RWPE2 (cell line): Measurements from ENCODE around the gene PPP1R1C.

Source experiments
- ATAC-seq: fragments of 200-7000 bp; cut with Tn5 transposase; 3 replicates; pipeline ENCODE4 v1.9.1; 2021; ENCODE audit warnings: low read depth
- DNase-seq: peaks from one replicate; pipeline ENCODE4 v3.0.0-alpha.2; 2020; ENCODE audit warnings: low spot score
- H3K27ac ChIP-seq: fragments of 450-650 bp; 2 replicates; pipeline ENCODE4 v1.5.1; 2017; ENCODE audit warnings: mild to moderate bottlenecking; ENCODE audit not compliant: poor library complexity, severe bottlenecking
- H3K27me3 ChIP-seq: fragments of 250-450 bp; sonication (Bioruptor Pico); 2 replicates; pipeline ENCODE4 v1.5.1; 2021; ENCODE audit warnings: mild to moderate bottlenecking, moderate library complexity; ENCODE audit not compliant: insufficient read depth, poor library complexity, severe bottlenecking
- H3K36me3 ChIP-seq: fragments of 250-450 bp; sonication (Bioruptor Pico); 2 replicates; pipeline ENCODE4 v1.5.1; 2020; ENCODE audit warnings: low read depth, mild to moderate bottlenecking, moderate library complexity
- H3K4me1 ChIP-seq: fragments of 250-450 bp; sonication (Bioruptor Pico); 2 replicates; pipeline ENCODE4 v1.5.1; 2021; ENCODE audit warnings: mild to moderate bottlenecking, moderate library complexity; ENCODE audit not compliant: insufficient read depth, poor library complexity, severe bottlenecking
- H3K4me3 ChIP-seq: fragments of 250-450 bp; sonication (Bioruptor Pico); 2 replicates; pipeline ENCODE4 v1.5.1; 2021; ENCODE audit warnings: mild to moderate bottlenecking, moderate library complexity; ENCODE audit not compliant: severe bottlenecking
- H3K9me3 ChIP-seq: fragments of 250-450 bp; sonication (Bioruptor Pico); 2 replicates; pipeline ENCODE4 v1.5.1; 2021; ENCODE audit warnings: mild to moderate bottlenecking, moderate library complexity; ENCODE audit not compliant: severe bottlenecking
- TF ChIP-seq, protein P1 (sequence below): fragments of 450-650 bp; IDR thresholded peaks from one replicate; pipeline ENCODE4 v1.5.1; 2017; ENCODE audit warnings: mild to moderate bottlenecking, moderate library complexity; ENCODE audit not compliant: poor library complexity, severe bottlenecking

The PPP1R1C gene

DNA sequence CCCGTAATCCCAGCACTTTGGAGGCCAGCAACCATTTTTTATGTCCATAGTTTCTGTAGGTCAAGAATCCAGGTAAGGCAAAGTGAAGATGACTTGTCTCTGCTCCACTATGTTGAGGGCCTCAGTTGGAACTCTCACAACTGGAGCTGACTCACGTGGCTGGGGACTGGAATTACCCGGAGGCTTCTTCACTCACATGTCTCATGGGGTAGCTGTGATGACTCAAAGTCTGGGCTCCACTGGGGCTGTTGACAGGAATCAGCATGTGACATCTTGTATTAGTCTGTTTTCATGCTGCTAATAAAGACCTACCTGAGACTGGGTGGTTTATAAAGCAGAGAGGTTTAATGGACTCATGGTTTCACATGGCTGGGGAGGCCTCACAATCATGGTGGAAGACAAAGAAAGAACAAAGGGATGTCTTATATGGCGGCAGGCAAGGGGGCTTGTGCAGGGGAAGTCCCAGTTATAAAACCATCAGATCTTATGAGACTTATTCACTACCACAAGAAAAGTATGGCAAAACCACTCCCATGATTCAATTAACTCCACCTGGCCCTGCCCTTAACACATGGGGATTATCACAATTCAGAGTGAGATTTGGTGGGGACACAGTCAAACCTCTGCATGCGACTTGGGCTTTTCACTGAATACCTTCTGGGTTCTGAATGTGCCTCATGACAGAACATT is 7.8 kb upstream of the PPP1R1C start:
- DNase-seq: peak; percentile 73
- TF ChIP-seq, protein P1, sequence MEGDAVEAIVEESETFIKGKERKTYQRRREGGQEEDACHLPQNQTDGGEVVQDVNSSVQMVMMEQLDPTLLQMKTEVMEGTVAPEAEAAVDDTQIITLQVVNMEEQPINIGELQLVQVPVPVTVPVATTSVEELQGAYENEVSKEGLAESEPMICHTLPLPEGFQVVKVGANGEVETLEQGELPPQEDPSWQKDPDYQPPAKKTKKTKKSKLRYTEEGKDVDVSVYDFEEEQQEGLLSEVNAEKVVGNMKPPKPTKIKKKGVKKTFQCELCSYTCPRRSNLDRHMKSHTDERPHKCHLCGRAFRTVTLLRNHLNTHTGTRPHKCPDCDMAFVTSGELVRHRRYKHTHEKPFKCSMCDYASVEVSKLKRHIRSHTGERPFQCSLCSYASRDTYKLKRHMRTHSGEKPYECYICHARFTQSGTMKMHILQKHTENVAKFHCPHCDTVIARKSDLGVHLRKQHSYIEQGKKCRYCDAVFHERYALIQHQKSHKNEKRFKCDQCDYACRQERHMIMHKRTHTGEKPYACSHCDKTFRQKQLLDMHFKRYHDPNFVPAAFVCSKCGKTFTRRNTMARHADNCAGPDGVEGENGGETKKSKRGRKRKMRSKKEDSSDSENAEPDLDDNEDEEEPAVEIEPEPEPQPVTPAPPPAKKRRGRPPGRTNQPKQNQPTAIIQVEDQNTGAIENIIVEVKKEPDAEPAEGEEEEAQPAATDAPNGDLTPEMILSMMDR: no peak

DNA sequence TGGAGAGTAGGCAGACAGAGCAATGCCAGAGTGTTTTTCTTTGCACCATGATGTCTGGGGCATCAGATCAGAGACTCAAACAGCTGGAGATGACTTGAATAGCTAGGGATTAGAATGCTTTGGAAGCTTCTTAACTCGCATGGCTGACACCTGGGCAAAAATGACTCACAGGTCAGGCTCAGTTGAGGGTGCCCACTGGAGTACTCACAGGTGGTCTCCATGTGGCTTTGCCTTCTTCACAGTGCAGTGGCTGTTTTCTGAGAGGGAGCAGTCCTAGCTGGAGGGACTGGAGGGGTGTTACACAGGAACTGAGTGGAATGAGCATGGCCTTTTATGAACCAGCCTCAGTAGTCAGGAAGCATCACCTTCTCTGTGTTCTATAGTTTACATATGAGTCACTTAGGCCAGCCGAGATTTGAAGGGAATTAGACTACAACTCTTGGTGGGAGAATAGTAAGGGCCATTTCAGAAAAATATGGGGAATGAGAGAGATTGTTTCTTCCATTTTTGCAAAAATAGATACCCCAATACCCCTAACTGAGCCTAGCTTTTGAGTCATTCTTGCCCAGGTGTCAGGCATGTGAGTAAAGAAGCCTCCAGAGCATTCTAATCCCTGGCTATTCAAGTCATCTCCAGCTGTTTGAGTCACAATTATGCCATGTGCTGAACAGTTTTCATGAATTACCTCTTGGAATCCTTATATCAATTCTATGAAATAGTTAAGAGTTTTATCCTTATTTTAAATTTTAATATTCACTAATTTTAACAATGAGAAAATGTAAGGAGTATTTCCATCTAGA is 7.1 kb upstream of the PPP1R1C start:
- H3K36me3 ChIP-seq: no peaks in the 10 kb centered on the region
- DNase-seq (no peak), ATAC-seq (peak; percentile 51)
- peaks cover 10% of the 10 kb centered on the region for H3K4me1 ChIP-seq
- H3K9me3 ChIP-seq: no peaks in the 10 kb centered on the region
- TF ChIP-seq, protein P1: no peak
- no peak overlapping the region for H3K4me3 ChIP-seq
- peak overlapping the region; percentile 41 for H3K27ac ChIP-seq
- H3K27me3 ChIP-seq: no peaks in the 10 kb centered on the region

More for the DNA sequence above, 7.8 kb upstream of the PPP1R1C start:
- no peaks in the 10 kb centered on the region for H3K27me3 ChIP-seq
- no peaks in the 10 kb centered on the region for H3K36me3 ChIP-seq
- H3K4me1 ChIP-seq: peaks cover 15% of the 10 kb centered on the region
- H3K4me3 ChIP-seq: no peak overlapping the region
- no peaks in the 10 kb centered on the region for H3K9me3 ChIP-seq
- peak; percentile 86 for ATAC-seq
- peak overlapping the region; percentile 41 for H3K27ac ChIP-seq

GRCh38 chr2:181984060-181984459 is 1.6 kb upstream of the PPP1R1C start:
- ATAC-seq (no peak), DNase-seq (no peak)
- no peak overlapping the region for H3K27ac ChIP-seq
- H3K36me3 ChIP-seq: no peaks in the 10 kb centered on the region
- no peaks in the 10 kb centered on the region for H3K4me1 ChIP-seq
- H3K27me3 ChIP-seq: no peaks in the 10 kb centered on the region
- TF ChIP-seq, protein P1: no peak
- no peaks in the 10 kb centered on the region for H3K9me3 ChIP-seq
- no peak overlapping the region for H3K4me3 ChIP-seq

DNA sequence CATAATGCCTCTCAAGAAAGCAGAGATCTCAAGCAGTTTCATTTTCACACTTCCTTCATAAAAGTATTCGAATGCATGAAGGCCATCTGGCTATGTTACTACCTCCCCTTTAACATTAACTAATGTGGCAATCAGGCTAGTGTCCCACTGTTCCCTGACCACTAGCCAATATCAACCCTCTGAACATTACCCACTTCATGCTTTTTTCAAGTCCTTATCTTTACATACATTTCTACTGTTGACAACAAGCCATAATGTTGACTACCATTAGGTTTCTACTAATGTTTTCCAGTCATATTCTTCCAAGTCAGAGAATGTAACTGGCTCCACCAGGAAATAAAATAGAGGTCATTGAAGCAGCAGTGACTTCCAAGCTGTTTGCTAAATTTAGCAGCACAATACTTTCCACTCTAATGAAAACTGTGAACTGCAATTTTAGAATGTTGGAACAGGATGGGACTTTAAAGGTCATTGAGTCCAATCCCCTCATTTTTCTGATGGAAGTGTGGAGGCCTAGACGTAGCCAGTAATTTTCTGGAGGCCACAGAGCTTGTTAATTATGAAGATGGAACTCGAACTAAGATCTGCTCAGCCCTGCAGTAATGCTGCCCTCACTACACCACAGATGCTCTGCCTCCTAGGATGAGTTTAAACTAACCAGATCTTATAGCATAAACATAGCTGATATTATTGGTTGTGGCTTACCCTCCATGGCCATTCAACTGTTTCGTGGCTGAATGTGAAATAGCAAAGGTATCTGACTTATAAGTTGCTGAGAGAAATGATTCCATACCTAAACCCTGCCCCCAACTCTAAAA is 630 bp upstream of the PPP1R1C start:
- no peak for DNase-seq
- TF ChIP-seq, protein P1: no peak
- H3K27me3 ChIP-seq: no peaks in the 10 kb centered on the region

More for the DNA sequence above, 630 bp upstream of the PPP1R1C start:
- Histone ChIP-seq H3K36me3 (no peaks in the 10 kb centered on the region), H3K27ac (no peak overlapping the region), H3K9me3 (no peaks in the 10 kb centered on the region), H3K4me1 (no peaks in the 10 kb centered on the region), H3K4me3 (no peak overlapping the region)
- ATAC-seq: no peak
